ENCODE results near the gene CDC14C.
"Not testable (repeated sequence)": the region's sequence is repeated elsewhere in the genome, so short reads cannot be mapped to it uniquely, and the experiment has no call there.

Gene CDC14C

DNA sequence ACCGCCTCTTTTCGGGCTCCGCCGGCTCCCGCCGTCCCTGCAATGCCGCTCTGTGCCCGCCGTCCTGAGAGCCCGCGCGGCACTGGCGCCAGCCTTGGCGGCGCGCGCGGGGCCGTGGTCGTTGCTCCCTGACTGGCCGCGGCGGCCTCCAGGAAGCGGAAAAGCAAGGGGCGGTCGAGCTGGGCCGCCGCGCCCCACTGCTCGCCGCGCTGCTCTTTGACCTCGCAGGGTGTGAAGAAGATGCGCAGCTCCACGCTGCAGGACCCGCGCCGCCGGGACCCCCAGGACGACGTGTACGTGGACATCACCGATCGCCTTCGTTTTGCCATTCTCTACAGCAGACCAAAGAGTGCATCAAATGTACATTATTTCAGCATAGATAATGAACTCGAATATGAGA is at the start of gene CDC14C:
CDC14C (plus strand) TSS at position 115 of the 400 bp plus-strand sequence; CDS start at position 241, 126 bp downstream.
- no peak for DNase-seq

DNA sequence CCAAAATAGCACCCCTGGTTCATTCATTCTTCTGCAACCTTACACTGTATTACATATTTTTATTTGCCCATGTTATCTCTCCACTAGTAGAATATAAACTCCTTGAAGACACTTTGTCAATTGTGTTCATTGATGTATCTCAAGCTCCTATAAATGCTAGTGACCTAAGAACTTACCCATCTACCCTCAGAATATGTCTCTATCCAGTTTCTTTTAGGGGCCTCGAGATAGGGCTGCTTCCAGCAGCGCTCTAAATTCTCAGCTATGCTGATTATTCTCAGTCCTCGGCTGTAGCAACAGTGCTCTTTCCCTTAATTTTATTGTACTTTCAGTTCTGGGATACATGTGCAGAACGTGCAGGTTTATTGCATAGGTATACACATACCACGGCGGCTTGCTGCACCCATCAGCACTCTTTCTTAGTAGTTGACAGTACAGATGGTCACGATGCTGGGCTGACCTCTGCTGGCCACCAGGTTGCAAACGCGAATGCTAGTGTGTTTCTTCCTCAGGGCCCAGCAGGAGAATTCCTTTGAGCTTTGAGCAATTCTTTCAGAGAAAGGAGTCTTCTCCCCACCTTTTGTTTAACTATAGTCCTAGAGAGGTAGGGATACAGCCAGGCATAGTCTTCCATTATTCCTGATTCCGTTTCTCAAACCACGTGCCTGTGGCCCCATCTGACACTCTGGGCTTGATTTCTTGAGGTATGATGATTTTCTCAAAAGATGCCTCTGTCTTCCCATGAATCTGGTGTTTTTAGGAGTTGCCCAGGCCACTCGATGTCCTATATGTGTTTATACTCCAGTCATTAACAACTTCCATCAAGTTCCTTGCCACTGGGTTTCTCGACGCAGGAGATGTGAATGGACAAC is 49.1 kb upstream of the CDC14C start:
- DNase-seq: no peak

DNA sequence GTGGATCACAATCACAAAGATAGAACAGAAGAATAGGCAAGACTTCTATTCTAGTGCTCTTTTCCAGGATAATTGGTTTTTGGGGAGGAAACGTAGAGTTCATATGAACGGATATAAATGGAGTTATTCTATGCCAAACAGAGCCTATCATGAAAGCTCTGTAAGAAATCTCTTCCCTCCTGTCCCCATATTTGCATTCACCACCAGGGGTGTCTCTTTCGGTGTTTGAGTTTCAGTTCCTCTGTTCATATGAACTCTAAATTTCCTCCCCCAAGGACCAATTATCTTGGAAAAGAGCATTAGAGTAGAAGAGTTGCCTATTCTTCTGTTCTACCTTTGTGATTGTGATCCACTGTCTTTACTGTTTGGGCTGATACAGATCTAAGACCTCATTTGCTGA is 48.3 kb upstream of the CDC14C start:
- no peak for DNase-seq

DNA sequence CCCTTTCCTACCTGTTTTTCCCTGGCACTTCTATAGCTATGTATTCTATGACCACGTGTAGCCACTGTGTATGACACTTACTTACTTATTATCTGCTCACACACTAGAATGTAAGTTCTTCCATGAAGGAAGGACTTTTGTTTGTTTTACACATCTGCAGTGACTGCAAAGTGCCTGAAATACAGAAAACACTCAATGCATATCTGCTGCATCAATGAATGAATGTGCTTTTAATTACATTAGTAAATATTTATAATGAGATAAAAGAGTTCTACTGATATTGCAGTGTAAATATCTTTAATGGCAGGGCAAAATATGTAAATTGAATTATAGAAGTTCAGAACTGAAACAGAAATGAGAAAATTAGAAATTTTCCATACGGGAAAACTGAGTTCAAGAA is 43.5 kb upstream of the CDC14C start:
- DNase-seq: no peak

DNA sequence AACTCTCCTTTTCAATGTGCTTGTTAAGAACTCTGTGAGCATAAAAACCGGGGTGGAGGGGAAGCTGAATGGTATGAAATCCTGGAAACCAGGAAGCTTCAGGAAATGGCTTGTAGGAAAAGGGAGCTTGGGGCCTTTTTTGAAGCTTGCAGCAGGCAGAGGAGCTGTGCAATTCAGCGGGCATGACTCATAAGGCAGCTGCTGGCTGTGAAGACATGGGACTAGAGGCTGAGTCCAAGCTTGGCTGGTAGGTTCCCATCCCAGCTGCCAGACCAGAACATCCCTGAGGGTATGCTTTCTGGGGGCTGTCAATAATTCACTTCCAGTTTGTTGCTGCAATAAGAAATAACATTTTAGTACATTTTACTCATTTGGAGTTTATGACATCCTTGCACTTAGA is 36.8 kb upstream of the CDC14C start:
- DNase-seq: no peak

DNA sequence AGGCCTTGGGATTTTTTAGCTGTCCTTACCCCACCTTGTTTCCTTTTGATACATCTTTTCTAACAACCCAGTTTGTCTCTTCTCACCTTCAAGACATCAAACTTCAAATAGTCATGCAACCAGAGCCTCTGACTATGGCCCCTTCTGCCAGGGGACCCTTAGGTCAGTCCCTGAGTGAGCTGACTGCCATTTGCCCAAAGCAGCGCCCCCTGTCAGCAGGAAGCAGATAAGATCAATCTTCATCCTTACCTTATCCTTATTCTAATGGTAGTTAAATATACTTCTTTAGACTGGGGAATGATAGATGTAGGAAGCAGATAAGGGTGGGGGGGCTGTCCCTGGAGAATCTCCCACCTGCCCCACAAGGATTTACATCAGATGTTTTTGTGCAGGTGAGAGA is 29.8 kb upstream of the CDC14C start:
- DNase-seq: no peak

DNA sequence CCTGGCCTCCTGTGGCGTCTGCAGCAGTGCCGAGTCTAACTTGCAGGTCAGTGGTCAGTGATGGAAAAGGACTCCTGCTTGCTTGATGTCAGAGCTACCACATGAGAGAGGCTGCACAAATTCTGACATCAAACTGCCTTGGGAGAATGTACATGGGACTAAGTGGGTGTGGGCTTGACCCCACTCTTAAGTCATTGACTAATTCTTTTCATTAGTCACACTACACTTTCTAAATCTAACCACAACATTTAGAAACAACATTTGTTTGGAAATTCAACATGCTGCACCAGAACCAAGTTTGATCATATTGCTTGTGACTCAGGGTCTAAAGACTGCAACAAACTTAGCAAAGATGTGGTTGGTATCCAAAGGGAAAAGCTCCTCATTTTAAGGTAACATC is 24.4 kb upstream of the CDC14C start:
- DNase-seq: no peak

DNA sequence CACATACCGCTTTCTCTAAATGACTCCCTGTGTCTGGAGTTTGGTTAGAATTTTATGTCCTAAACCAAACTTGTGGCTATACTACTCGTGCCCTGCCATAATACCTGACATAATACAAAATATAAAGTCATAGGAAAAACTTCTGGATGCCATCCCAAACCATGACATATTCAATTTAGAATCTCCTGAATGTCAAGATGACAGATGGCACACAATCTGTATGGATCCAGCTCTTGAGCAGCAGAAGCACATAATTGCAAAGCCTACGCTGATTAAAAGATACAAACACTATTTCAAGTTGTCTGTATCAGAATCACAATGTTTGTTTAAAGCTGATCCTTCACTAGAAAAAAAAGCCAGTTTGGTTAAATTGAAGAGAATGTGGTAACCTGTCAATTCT is 22.4 kb upstream of the CDC14C start:
- DNase-seq: no peak

DNA sequence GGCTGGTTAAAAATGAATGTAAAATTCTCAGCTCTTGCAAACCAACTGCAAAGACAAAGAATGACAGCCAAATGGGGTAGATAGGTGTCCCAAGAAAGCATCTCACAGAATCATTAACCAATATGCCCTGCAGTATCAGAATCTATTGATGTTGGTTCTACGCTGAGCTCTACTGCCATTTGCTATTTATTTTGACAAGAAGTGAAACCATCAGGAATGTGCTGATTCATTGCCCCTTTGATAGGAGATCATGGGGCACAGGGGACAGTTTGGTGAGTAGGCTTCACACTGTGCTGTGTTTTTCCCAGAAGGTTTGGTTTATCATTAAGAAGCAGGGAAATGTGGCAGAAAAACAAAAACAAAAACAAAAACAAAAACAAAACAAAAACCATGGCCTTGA is 19.4 kb upstream of the CDC14C start:
- no peak for DNase-seq

DNA sequence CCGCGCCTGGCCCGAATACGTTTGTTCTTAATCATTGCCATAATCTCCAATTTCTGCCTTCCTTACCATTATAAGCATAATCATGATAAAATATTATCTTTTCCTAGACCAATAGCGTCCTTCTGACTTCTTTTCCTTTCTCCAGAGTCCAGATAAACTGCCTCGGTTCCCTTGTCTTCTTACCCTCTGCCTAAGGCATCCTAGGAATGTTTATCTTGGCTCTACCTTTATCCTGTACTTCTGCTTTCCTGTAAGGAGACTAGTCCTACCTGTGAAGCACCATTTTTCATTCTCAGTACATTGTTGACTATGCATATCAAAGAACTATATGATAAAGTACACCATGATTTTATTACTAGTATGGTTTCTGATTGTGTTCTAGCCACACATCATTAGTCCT is 18.7 kb upstream of the CDC14C start:
- DNase-seq: not testable (repeated sequence)

DNA sequence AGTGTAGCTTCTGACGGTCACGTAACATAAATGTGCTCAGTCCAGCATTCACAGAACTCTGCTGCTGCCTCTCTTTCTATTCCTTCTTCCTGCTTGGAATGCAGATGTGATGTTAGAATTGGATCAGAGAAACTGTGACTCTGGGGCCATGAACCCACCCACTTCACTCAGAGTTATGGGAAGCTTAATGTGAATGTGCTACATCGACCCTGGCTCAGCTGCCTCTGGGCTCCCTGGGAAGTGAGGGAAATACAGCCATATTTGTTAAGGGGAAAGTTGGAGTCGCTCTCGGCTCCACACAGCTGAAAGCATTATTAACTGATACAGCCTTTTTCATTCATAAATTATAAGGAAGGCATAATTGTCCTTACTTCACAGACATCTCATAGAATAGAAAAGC is 14.5 kb upstream of the CDC14C start:
- DNase-seq: not testable (repeated sequence)

DNA sequence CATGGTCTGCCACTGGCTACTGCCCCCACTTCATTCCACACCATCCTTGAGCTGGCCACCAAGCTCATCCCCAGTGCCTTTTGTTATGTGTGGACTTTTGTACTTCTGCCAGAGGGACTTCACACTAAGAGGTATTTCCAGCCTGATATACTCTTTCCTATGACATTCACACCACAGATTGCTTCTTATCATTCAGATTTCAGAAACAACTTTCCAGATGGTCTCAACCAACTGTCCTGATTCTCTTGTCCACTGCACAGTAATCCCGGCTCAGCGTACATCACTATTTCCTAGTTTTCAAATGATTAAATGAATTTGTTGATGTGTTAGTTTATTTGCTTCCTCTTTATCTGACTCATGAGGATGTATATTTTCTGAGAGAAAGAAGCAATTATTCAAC is 7.1 kb downstream of the CDC14C start:
- no peak for DNase-seq

DNA sequence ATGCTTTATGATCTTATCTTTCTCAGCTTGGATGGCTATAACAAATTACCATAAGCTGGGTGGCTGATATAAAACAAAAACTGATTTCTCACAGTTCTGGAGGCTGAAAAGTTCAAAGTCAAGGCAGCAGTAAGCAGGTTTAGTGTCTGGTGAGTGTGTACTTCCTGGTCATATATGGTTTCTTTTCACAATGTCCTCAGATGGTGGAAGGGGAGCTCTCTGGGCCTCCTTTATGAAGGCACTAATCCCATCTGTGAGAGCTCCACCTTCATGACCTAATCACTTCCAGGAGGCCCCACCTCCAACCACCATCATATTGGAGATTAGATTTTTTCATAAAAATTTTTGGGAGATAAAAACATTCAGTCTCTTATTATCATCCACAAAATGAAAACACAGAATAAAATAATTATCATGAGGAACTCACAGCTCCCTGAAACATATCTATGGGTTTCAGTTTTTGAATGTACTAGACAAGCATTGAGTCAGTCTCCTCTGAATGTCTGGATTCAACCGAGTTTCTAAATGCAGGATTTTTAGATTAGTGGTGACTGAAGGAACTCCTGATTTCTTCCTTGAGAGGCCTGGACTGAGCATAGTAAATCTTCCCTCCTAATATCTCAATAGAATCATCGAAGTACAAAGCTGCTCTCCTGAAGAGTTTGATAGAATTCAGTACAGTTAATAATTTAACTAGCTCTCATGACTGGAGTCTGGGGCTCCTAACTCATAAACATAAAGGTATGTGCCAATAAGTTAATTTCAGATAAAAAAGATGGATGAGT is 8.0 kb downstream of the CDC14C start:
- DNase-seq: no peak

DNA sequence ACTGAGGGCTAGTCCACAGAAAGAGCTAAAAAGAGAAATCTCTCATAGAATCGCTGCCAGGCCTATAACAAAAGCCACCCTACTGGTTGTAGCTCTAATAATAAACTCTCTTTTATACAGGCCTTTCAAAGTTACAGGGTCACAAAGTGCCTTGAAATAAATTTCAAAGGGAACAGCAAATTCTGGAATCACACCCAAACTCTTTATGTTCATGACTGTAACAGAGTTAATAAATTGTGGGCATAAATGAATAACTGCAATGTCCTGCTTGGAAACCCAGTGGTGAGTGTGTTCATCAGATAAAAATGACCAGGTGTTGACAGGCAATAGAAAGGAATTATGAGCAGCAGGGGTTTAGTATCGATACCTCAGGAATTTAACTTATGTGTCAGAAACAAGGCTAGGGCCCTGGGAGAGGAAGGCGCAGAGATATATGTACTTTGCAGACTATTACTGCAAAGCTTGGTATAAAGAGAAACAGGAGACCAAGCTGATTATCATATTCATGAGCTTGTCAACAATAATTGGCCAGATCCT is 9.3 kb downstream of the CDC14C start:
- no peak for DNase-seq

DNA sequence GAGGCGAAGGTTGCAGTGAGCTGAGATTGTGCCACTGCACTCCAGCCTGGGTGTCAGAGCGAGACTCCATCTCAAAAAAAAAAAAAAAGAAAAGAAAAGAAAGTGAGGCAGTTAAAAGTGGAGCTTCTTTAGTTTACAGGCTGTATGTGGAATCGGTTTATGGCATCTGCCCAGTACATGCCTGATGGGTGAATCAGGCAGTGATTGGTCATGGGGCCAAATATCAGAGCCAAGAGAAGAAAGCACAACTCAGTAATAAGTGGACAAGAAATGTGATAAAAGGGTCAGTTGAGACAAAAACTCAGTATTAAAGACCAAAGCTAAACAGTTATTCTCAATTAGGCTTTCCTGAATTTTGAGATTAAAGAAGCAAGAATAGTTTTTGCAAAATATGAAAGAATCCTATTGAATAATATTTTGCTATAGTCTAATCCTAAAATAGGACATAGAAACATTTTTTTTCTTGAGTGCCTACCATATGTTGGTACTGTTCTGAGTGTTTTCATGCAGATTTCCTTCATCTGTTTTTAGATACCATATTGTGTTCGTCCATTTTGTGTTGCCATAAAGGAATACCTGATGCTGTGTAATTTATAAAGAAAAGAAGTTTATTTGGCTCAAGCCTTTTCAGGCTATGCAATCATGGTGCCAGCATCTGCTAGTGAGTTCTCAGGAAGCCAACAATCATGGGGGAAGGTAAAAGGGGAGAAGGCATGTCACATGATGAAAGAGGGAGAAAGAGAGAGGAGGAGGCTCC is 14.4 kb downstream of the CDC14C start:
- DNase-seq: no peak

DNA sequence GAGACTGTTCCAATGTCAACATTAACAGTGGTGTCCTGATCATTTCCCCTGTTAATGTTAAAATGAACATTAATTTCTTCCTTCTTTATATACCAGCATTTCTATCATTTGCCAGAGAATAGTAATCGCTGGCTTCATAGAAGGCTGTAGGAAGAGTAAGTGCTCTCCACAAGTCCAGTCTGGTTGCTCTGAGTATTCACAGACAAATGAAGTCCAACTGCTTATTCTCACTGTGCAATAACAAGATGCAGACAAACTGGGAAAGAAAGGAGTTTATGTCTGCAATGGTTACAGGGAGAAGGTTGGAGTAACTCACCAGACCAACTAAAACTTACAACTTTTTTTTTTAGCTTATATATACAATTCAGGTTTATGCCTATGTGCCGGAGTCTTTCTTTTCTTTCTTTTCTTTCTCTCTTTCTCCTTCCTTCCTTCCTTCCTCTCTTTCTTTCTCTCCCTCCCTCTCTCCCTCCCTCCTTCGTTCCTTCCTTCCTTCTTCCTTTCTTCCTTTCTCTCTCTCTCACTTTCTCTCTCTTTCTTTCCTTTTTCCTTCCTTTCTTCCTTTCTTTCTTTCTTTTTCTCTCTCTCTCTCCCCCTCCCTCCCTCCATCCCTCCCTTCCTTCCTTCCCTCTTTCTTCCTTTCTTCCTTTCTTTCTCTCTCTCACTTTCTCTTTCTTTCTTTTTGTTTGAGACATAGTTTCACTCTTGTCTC is 19.1 kb downstream of the CDC14C start:
- no peak for DNase-seq

DNA sequence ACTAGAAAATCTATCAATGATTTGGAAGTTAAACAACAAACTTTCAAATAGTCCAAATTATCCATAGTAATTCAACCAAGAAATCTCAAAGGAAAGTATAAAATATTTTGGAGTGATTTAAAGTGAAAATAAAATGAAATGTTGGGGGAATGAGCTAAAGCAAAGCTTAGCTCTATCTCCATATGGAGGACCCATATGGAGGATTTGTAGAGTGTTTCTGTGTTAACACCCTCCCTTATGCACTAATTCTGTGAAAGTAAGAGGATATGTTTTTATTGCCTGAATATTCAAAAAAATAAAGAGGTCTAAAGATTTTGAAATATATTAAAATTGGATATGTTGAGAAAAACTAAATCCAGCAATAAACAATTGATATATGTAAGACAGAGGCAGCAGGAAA is 31.6 kb downstream of the CDC14C start:
- no peak for DNase-seq

DNA sequence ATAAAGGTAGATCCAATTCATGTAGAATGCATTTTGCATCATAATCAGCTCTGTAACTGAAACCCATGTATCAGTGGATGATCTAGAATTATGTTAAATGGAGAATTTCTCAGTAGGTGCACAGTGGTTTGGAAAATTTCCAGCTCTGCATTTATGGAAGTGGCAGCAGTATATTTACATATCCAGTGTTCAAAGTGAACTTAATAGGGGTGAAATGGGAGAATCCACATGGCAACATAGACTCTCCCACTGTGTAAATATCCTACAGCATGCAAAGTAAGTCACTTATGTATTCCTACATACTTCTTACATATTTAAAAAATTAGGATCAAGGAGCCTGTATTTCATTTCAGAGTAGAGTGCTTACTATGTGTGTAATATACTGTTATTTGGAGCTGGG is 35.3 kb downstream of the CDC14C start:
- DNase-seq: no peak

DNA sequence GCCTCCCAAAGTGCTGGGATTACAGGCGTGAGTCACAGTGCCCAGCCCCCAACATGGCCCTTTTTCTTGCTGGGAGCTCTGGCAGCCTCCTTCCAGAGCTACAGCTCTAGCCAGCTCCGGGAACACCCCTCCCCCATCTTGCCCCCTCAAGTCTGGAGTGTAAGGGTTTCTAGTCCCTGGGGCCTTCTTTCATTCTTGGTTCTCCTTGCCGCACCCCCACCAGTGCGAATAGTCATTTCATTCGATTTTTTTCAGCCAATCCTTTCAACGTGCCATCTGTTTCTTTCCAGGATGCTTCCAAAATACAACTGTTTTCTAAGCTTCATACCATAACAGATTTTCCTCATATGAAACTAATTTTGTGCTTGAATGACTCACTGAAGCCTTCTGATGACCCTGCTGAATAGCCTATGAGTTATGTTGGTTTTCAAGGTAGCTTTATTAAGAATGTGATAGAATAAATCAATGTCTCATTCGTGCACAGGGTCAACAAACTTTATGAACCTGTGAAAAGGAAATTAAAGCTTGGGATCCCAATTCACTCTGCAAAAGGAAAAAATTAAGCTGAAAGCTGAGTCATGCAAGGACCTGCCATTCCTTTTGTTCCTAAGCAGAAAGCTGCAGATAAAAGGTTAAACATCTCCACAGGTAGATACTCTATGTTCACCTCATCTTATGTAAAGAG is 38.6 kb downstream of the CDC14C start:
- no peak for DNase-seq

DNA sequence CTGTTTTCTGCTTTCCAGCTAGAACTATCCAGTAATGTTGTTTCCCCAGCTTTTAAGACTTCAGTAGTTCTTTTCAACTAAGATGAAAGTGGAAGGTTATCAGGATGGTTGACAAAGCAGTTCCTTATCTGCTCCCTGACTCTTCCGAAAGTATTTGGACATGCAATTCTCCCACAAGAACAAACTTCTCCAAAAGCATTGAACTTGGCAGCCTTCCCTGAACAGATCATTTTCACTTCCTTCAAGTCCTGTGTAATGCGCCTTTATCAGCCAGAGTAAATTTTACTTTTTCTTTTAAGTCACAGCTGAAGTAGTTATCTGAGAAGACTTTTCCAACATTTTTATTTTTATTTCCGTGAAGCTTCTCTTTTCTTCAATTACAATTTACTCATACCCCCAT is 39.7 kb downstream of the CDC14C start:
- DNase-seq: no peak

DNA sequence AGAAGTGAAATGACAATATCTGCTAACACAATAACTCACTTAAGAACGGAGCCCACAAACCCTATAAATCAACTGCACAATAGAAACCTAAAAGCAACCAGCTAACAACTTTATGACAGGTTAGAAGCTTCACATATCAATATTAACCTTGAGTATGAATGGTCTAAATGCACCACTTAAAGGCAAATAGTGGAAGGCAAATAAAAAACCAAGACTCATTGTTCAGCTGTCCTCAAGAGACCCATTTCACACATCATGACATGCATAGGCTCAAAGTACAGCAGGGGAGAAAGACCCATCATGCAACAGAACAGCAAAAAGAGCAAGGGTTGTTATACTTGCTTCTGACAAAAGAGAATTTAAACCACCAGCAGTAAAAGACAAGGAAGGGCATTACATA is 46.8 kb downstream of the CDC14C start:
- no peak for DNase-seq

DNA sequence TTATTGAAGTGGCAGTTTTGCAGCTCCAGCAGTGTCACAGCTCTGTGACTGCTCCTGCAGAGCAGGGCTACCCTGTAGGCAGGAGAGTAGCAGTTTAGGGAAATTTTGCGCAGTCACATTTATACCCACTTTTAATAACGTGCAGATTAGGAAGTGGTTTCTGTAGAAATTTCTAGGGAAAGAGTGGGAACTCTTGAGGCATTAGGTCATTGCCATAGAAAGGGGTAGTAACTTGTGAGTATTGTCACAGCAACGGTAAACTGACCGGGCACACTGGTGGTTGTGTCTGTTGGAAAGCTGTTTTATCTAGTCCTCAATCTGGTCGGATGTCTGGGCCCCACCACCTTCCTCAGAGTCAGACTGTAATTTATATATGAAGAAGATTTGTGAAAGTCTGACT is 51.9 kb downstream of the CDC14C start:
- DNase-seq: no peak
